Measurements from ENCODE around the gene STPG2.

STPG2 gene

GRCh38 chr4:97900229-97900628, 243.0 kb downstream of the STPG2 start:
- no peaks in the 10 kb centered on the region for H3K79me2 ChIP-seq (ENCODE audit: low read length)
- H3K27me3 ChIP-seq (ENCODE audit: low read depth, low read length) = no peaks in the 10 kb centered on the region
- H3K27ac ChIP-seq (ENCODE audit: low read length) = no peak overlapping the region
- H2AFZ ChIP-seq (ENCODE audit: low read depth, low read length) = no peak overlapping the region
- TF ChIP-seq EZH2phosphoT487 (IDR thresholded peaks at IDR 0.05; ENCODE audit: low read depth) = no peak
- TF ChIP-seq, protein P1, sequence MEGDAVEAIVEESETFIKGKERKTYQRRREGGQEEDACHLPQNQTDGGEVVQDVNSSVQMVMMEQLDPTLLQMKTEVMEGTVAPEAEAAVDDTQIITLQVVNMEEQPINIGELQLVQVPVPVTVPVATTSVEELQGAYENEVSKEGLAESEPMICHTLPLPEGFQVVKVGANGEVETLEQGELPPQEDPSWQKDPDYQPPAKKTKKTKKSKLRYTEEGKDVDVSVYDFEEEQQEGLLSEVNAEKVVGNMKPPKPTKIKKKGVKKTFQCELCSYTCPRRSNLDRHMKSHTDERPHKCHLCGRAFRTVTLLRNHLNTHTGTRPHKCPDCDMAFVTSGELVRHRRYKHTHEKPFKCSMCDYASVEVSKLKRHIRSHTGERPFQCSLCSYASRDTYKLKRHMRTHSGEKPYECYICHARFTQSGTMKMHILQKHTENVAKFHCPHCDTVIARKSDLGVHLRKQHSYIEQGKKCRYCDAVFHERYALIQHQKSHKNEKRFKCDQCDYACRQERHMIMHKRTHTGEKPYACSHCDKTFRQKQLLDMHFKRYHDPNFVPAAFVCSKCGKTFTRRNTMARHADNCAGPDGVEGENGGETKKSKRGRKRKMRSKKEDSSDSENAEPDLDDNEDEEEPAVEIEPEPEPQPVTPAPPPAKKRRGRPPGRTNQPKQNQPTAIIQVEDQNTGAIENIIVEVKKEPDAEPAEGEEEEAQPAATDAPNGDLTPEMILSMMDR (IDR thresholded peaks at IDR 0.05; ENCODE audit: low read depth, low read length) = no peak
- H3K4me2 ChIP-seq (ENCODE audit: low read length) = no peak overlapping the region
- H3K4me1 ChIP-seq (ENCODE audit: low read length) = no peaks in the 10 kb centered on the region
- H3K4me3 ChIP-seq (ENCODE audit: low read length) = no peak overlapping the region
- no peaks in the 10 kb centered on the region for H3K36me3 ChIP-seq (replicated peaks; ENCODE audit: low read depth, low read length)
- no peak overlapping the region for H3K9ac ChIP-seq (ENCODE audit: low read length)
- H4K20me1 ChIP-seq (ENCODE audit: insufficient read depth, low read length) = no peaks in the 10 kb centered on the region
- no peaks in the 10 kb centered on the region for H3K9me3 ChIP-seq (ENCODE audit: insufficient read depth, low read length)

DNA sequence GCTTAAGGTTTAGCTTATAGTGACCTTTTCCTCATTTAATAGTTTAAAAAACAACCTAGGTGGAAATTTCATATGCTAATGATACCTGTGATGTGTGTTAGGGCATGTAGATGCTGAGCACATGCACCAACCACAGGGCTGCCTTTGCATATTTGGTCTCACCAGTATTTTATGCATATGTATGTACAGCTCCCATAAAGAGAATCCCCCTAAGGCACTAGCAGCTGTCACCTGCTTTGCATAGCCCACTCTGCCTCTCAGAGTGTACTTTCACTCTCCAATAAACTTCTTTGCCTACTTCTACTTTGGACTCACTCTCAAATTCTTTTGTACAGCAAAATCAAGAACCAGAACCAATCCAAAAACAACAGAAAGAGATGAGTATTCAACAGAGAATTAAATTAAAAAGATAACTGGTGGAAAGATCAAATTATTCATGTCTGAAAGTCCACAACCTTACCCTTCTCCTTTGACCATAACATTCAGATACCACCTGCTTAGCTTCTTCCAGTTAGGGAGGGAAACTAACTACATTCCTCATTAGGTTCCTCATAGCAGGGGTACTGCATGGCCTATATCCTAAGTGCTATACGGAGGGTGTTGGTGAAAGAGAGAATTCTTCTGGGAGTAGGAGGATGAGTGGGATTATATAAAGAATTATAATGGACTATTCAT, 250.5 kb downstream of the STPG2 start:
- H3K27ac ChIP-seq (ENCODE audit: low read length) = 0 out of 2 replicates have a peak overlapping the region, but pooled peaks have one; percentile 14
- H3K4me1 ChIP-seq (ENCODE audit: low read length) = peaks cover 13% of the 10 kb centered on the region
- no peaks in the 10 kb centered on the region for H3K27me3 ChIP-seq (ENCODE audit: low read depth, low read length)
- no peaks in the 10 kb centered on the region for H3K9me3 ChIP-seq (ENCODE audit: insufficient read depth, low read length)
- H4K20me1 ChIP-seq (ENCODE audit: insufficient read depth, low read length) = no peaks in the 10 kb centered on the region
- no peak overlapping the region for H3K9ac ChIP-seq (ENCODE audit: low read length)
- peak overlapping the region; percentile 8; the same call in 1 of the 2 replicates for H3K4me2 ChIP-seq (ENCODE audit: low read length)
- TF ChIP-seq, protein P1 (IDR thresholded peaks at IDR 0.05; ENCODE audit: low read depth, low read length) = no peak
- H3K79me2 ChIP-seq (ENCODE audit: low read length) = no peaks in the 10 kb centered on the region
- no peak overlapping the region for H3K4me3 ChIP-seq (ENCODE audit: low read length)
- no peak overlapping the region for H2AFZ ChIP-seq (ENCODE audit: low read depth, low read length)
- H3K36me3 ChIP-seq (replicated peaks; ENCODE audit: low read depth, low read length) = no peaks in the 10 kb centered on the region

DNA sequence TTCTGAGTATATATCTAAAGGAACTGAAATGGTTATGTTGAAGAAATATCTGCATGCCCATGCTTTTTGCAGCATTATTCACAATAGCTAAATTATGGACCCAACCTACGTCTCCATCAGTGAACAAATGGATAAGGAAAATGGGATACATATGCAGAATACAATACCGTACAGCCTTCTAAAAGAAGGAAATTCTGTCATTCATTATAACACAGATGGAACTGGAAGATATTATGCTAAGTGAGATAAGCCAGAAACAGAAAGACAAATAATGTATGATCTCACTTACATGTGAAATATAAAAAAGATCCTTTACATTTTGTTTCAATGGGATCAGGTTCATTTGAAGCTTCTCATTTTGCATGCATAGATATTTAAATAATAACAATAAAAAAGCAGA, 263.3 kb downstream of the STPG2 start:
- H3K9ac ChIP-seq (ENCODE audit: low read length) = no peak overlapping the region
- H3K79me2 ChIP-seq (ENCODE audit: low read length) = no peaks in the 10 kb centered on the region
- H3K27ac ChIP-seq (ENCODE audit: low read length) = no peak overlapping the region
- H3K9me3 ChIP-seq (ENCODE audit: insufficient read depth, low read length) = no peaks in the 10 kb centered on the region
- TF ChIP-seq, protein P1 (IDR thresholded peaks at IDR 0.05; ENCODE audit: low read depth, low read length) = no peak
- TF ChIP-seq EZH2phosphoT487 (IDR thresholded peaks at IDR 0.05; ENCODE audit: low read depth) = no peak
- no peaks in the 10 kb centered on the region for H3K36me3 ChIP-seq (replicated peaks; ENCODE audit: low read depth, low read length)
- H3K4me1 ChIP-seq (ENCODE audit: low read length) = no peaks in the 10 kb centered on the region
- no peaks in the 10 kb centered on the region for H4K20me1 ChIP-seq (ENCODE audit: insufficient read depth, low read length)
- H3K4me3 ChIP-seq (ENCODE audit: low read length) = no peak overlapping the region
- no peaks in the 10 kb centered on the region for H3K27me3 ChIP-seq (ENCODE audit: low read depth, low read length)
- no peak overlapping the region for H2AFZ ChIP-seq (ENCODE audit: low read depth, low read length)
- no peak overlapping the region for H3K4me2 ChIP-seq (ENCODE audit: low read length)

- Histone ChIP-seq H2AFZ (ENCODE audit: low read depth, low read length) (no peak overlapping the region), H3K9ac (ENCODE audit: low read length) (no peak overlapping the region), H3K4me1 (ENCODE audit: low read length) (no peaks in the 10 kb centered on the region), H3K27ac (ENCODE audit: low read length) (no peak overlapping the region), H3K4me3 (ENCODE audit: low read length) (no peak overlapping the region), H3K4me2 (ENCODE audit: low read length) (no peak overlapping the region), H3K9me3 (ENCODE audit: insufficient read depth, low read length) (no peaks in the 10 kb centered on the region), H3K79me2 (ENCODE audit: low read length) (no peaks in the 10 kb centered on the region), H4K20me1 (ENCODE audit: insufficient read depth, low read length) (no peaks in the 10 kb centered on the region), H3K36me3 (replicated peaks; ENCODE audit: low read depth, low read length) (no peaks in the 10 kb centered on the region), H3K27me3 (ENCODE audit: low read depth, low read length) (no peaks in the 10 kb centered on the region)
- no peak for TF ChIP-seq EZH2phosphoT487 (IDR thresholded peaks at IDR 0.05; ENCODE audit: low read depth)
- TF ChIP-seq, protein P1 (IDR thresholded peaks at IDR 0.05; ENCODE audit: low read depth, low read length) = no peak
Measured at GRCh38 chr4:97868097-97868496, 275.2 kb downstream of the STPG2 start.

Data from OCI-LY3 (cell line).